K562 (cell line): ENCODE measurements around the gene KCP. TPM values are rescaled to one million over a fixed set of nuclear protein-coding genes. Genes with fewer than 3 reads are reported as not detected.

Source experiments
- CCAR2 ChIP-seq: fragments of 200-400 bp; formaldehyde crosslinking; IDR thresholded peaks from 2 replicates; pipeline ENCODE4 v1.6.1; 2017; ENCODE audit warnings: mild to moderate bottlenecking, low read depth, low read length
- GATAD2B ChIP-seq: fragments of 450-650 bp; IDR thresholded peaks from 2 replicates; pipeline ENCODE4 v1.6.1; 2017; ENCODE audit warnings: mild to moderate bottlenecking, borderline replicate concordance
- KDM1A ChIP-seq, 2 experiments: fragments of 450-650 bp; IDR thresholded peaks; 2 replicates each; pipeline ENCODE4 v1.6.1; 2016; ENCODE audit warnings: mild to moderate bottlenecking in 2 of 2
- MCM3 ChIP-seq: fragments of 450-650 bp; IDR thresholded peaks from 2 replicates; pipeline ENCODE4 v1.6.1; 2016
- MYBL2 ChIP-seq, 2 experiments: fragments of 450-650 bp in 1 of 2; sonication (generic) in 1 of 2; formaldehyde crosslinking in 1 of 2; IDR thresholded peaks; 2 replicates each; pipeline versions ENCODE4 v1.6.1 to v1.8.1; 2017 to 2022; ENCODE audit warnings: borderline replicate concordance in 1 of 2, inconsistent platforms in 1 of 2, low read depth in 1 of 2, mild to moderate bottlenecking in 1 of 2, missing genetic modification reagents in 1 of 2, moderate library complexity in 1 of 2
- NBN ChIP-seq: fragments of 450-650 bp; IDR thresholded peaks from 2 replicates; pipeline ENCODE4 v1.6.1; 2016; ENCODE audit warnings: low read depth, mild to moderate bottlenecking
- NR1H2 ChIP-seq: sonication (generic); formaldehyde crosslinking; IDR thresholded peaks from 2 replicates; pipeline ENCODE4 v1.4.0; 2020; ENCODE audit warnings: mild to moderate bottlenecking, missing genetic modification reagents
- PRMT5 ChIP-seq: sonication (generic); formaldehyde crosslinking; IDR thresholded peaks from 2 replicates; pipeline ENCODE4 v1.5.0; 2020; ENCODE audit warnings: missing genetic modification reagents
- RBFOX2 ChIP-seq: fragments of 200-400 bp; formaldehyde crosslinking; IDR thresholded peaks from 2 replicates; pipeline ENCODE4 v1.6.1; 2017; ENCODE audit warnings: low read depth, mild to moderate bottlenecking, low read length, moderate library complexity
- SETDB1 ChIP-seq: IDR thresholded peaks from one replicate; pipeline ENCODE4 v1.6.1; 2012; ENCODE audit warnings: low read length, control low read depth, inconsistent platforms
- TAF9B ChIP-seq: fragments of 450-650 bp; IDR thresholded peaks from 2 replicates; pipeline ENCODE4 v1.6.1; 2018; ENCODE audit warnings: mild to moderate bottlenecking; ENCODE audit not compliant: partially characterized antibody
- WHSC1 ChIP-seq: IDR thresholded peaks from one replicate; pipeline ENCODE4 v1.6.1; 2012; ENCODE audit warnings: low read length, control low read depth, inconsistent platforms
- ZNF23 ChIP-seq: fragments of 250-450 bp; sonication (Bioruptor Pico); IDR thresholded peaks from 2 replicates; pipeline ENCODE4 v1.4.0; 2020; ENCODE audit warnings: mild to moderate bottlenecking
- ZNF79 ChIP-seq: fragments of 250-450 bp; sonication (Bioruptor Pico); IDR thresholded peaks from 2 replicates; pipeline ENCODE4 v1.4.0; 2020; ENCODE audit warnings: low read depth, mild to moderate bottlenecking, moderate library complexity
- polyA plus RNA-seq, 8 experiments: library from polyadenylated mRNA; depleted of rRNA in 4 of 8; stranded (reverse) in 5 of 8; unstranded in 3 of 8; fragments of >200 nt; fragmentation: Nextera tagmentation in 2 of 8; fragmentation: Illumina TruSeq in 1 of 8; extraction: Ambion mirVana in 2 of 8; extraction: Trizol in 1 of 8; gene quantifications; 2 replicates each; pipeline versions ENCODE4 v1.2.1 to v1.2.3, GENCODE V29; 2011 to 2014; ENCODE audit warnings: inconsistent platforms in 1 of 8, missing spikeins in 1 of 8
- total RNA-seq, 7 experiments: library from RNA; depleted of rRNA in 6 of 7; stranded (reverse); fragments of >200 nt in 6 of 7; fragmentation: Illumina TruSeq in 2 of 7; extraction: Trizol in 2 of 7; gene quantifications; 2 replicates each; pipeline versions ENCODE4 v1.2.1 to v1.2.3, GENCODE V29; 2011 to 2021; ENCODE audit warnings: low replicate concordance in 1 of 7
- TF ChIP-seq, protein P1 (sequence below): sonication (generic); formaldehyde crosslinking; IDR thresholded peaks from 2 replicates; pipeline ENCODE4 v1.8.1; 2023; ENCODE audit warnings: mild to moderate bottlenecking, missing genetic modification reagents
- TF ChIP-seq, protein P2 (sequence below), 2 experiments: fragments of 450-650 bp; IDR thresholded peaks; 2 replicates each; pipeline ENCODE4 v1.6.1; 2018; ENCODE audit warnings: mild to moderate bottlenecking in 2 of 2, low read depth in 1 of 2; ENCODE audit not compliant: partially characterized antibody in 2 of 2
- TF ChIP-seq, protein P3 (sequence below): fragments of 450-650 bp; formaldehyde crosslinking; IDR thresholded peaks from 2 replicates; pipeline ENCODE4 v1.4.0; 2020; ENCODE audit warnings: mild to moderate bottlenecking
- TF ChIP-seq, protein P4 (sequence below): fragments of 450-650 bp; conservative IDR thresholded peaks from 2 replicates; pipeline ENCODE4 v1.6.1; 2016; ENCODE audit warnings: missing genetic modification characterization, low read depth, mild to moderate bottlenecking, missing compliant biosample characterization, moderate library complexity

Gene KCP
- total and polyA plus RNA-seq, 9 of the 15 experiments (the other 6 are each of a cell fraction or from before 2014, with no cell fraction given): 0.06 to 0.17 (median 0.12) TPM; not detected in 3

DNA sequence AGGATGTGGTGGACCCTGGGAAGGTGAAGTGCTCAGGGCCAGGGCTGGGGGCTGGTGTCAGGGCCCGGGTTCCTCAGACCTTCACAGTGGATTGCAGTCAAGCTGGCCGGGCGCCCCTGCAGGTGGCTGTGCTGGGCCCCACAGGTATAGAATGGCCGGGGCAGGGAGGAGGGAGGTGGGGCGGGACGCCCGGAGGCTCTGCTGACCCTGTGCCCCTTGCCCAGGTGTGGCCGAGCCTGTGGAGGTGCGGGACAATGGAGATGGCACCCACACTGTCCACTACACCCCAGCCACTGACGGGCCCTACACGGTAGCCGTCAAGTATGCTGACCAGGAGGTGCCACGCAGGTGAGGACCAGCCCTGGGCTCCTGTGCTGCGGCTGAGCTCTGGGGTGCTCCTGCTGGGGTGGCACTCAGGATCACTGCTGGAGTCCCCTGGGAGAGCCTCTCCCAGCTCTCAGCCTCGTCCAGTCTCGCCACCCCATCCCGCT, 62.7 kb downstream of the KCP start (continued):
- TF ChIP-seq, protein P1, sequence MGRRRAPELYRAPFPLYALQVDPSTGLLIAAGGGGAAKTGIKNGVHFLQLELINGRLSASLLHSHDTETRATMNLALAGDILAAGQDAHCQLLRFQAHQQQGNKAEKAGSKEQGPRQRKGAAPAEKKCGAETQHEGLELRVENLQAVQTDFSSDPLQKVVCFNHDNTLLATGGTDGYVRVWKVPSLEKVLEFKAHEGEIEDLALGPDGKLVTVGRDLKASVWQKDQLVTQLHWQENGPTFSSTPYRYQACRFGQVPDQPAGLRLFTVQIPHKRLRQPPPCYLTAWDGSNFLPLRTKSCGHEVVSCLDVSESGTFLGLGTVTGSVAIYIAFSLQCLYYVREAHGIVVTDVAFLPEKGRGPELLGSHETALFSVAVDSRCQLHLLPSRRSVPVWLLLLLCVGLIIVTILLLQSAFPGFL (CRISPR knock-in tag): no peak
- TF ChIP-seq SETDB1 (no peak), KDM1A (IDR thresholded peaks at IDR 0.05) (no peak), GATAD2B (no peak), CCAR2 (no peak), NR1H2 (CRISPR knock-in tag) (no peak), ZNF79 (no peak), MYBL2 (IDR thresholded peaks at IDR 0.05; ENCODE audit: low read depth) (no peak), MYBL2 (CRISPR knock-in tag; IDR thresholded peaks at IDR 0.05; ENCODE audit: borderline replicate concordance) (no peak), RBFOX2 (peak; percentile 55), WHSC1 (no peak), PRMT5 (CRISPR knock-in tag) (0 out of 2 replicates have a peak, but pooled peaks have one; percentile 17), TAF9B (no peak), MCM3 (no peak), NBN (no peak), ZNF23 (no peak)
- TF ChIP-seq, protein P2, sequence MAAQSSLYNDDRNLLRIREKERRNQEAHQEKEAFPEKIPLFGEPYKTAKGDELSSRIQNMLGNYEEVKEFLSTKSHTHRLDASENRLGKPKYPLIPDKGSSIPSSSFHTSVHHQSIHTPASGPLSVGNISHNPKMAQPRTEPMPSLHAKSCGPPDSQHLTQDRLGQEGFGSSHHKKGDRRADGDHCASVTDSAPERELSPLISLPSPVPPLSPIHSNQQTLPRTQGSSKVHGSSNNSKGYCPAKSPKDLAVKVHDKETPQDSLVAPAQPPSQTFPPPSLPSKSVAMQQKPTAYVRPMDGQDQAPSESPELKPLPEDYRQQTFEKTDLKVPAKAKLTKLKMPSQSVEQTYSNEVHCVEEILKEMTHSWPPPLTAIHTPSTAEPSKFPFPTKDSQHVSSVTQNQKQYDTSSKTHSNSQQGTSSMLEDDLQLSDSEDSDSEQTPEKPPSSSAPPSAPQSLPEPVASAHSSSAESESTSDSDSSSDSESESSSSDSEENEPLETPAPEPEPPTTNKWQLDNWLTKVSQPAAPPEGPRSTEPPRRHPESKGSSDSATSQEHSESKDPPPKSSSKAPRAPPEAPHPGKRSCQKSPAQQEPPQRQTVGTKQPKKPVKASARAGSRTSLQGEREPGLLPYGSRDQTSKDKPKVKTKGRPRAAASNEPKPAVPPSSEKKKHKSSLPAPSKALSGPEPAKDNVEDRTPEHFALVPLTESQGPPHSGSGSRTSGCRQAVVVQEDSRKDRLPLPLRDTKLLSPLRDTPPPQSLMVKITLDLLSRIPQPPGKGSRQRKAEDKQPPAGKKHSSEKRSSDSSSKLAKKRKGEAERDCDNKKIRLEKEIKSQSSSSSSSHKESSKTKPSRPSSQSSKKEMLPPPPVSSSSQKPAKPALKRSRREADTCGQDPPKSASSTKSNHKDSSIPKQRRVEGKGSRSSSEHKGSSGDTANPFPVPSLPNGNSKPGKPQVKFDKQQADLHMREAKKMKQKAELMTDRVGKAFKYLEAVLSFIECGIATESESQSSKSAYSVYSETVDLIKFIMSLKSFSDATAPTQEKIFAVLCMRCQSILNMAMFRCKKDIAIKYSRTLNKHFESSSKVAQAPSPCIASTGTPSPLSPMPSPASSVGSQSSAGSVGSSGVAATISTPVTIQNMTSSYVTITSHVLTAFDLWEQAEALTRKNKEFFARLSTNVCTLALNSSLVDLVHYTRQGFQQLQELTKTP (IDR thresholded peaks at IDR 0.05; ENCODE audit: low read depth in 1 of 2, partially characterized antibody in 2 of 2): no peak
- TF ChIP-seq, protein P3, sequence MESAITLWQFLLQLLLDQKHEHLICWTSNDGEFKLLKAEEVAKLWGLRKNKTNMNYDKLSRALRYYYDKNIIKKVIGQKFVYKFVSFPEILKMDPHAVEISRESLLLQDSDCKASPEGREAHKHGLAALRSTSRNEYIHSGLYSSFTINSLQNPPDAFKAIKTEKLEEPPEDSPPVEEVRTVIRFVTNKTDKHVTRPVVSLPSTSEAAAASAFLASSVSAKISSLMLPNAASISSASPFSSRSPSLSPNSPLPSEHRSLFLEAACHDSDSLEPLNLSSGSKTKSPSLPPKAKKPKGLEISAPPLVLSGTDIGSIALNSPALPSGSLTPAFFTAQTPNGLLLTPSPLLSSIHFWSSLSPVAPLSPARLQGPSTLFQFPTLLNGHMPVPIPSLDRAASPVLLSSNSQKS (CRISPR knock-in tag): no peak
- TF ChIP-seq, protein P4, sequence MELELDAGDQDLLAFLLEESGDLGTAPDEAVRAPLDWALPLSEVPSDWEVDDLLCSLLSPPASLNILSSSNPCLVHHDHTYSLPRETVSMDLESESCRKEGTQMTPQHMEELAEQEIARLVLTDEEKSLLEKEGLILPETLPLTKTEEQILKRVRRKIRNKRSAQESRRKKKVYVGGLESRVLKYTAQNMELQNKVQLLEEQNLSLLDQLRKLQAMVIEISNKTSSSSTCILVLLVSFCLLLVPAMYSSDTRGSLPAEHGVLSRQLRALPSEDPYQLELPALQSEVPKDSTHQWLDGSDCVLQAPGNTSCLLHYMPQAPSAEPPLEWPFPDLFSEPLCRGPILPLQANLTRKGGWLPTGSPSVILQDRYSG (tag): no peak
